ENCODE data around the gene KCNQ5. TPM values are rescaled to one million over a fixed set of nuclear protein-coding genes. Genes with fewer than 3 reads are reported as not detected.

Gene KCNQ5
- polyA plus RNA-seq, 1 donor (not counting 4 experiments of a cell fraction or from before 2014, with no cell fraction given): 3.4 TPM

DNA sequence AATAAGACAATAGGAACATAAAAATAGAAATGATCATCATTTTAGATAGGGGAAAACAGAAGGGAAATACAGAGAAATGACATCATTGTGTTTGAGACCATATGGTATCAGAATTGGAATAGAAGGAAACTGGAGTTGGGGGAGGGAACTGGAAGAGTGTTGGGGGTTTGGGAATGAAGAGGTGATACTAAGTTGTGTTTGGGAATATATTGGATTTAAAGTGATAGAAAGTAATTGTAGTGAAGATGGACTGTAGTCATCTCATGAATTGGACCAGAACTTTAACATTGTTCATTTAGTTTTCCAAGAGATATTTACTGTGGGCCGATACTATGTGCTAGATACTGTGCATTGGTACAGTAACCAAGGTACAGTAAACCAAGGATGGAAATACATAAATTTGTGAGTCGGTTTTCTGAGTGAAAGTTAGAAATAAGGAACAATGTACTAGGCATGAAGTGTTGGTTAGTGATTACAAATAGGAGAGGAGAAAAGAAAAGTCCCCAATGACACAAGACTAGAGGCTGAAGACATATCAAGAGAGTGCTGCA is 32.3 kb downstream of the KCNQ5 start:
- FAIRE-seq (no peak), DNase-seq (ENCODE audit: low read depth, low spot score) (no peak)
- Histone ChIP-seq H2AFZ (ENCODE audit: control insufficient read depth, low read length) (no peak overlapping the region), H3K9me1 (ENCODE audit: control insufficient read depth, extremely low read depth, insufficient read depth, low read length) (no peaks in the 10 kb centered on the region), H3K4me1 (ENCODE audit: control insufficient read depth, extremely low read depth, insufficient read depth, low read length) (peaks cover 26% of the 10 kb centered on the region), H4K20me1 (ENCODE audit: control insufficient read depth, extremely low read depth, insufficient read depth, low read length) (no peaks in the 10 kb centered on the region), H3K27ac (ENCODE audit: control insufficient read depth, insufficient read depth, low read length) (no peak overlapping the region), H3K79me2 (ENCODE audit: control insufficient read depth, insufficient read depth, low read length) (peaks cover 4% of the 10 kb centered on the region), H3K36me3 (ENCODE audit: control insufficient read depth in 2 of 2, extremely low read depth in 1 of 2, insufficient read depth in 2 of 2, low read length in 2 of 2) (no peaks in the 10 kb centered on the region), H3K9ac (ENCODE audit: control insufficient read depth, extremely low read depth, insufficient read depth, low read length) (no peak overlapping the region), H3K27me3 (ENCODE audit: control insufficient read depth, extremely low read depth, insufficient read depth, low read length) (no peaks in the 10 kb centered on the region), H3K4me2 (ENCODE audit: control insufficient read depth, extremely low read depth, insufficient read depth, low read depth, low read length) (no peak overlapping the region), H3K4me3 (ENCODE audit: control insufficient read depth in 2 of 3, extremely low read depth in 1 of 3, insufficient read depth in 2 of 3, low read depth in 1 of 3, low read length in 3 of 3) (no peak overlapping the region), H3K9me3 (ENCODE audit: control insufficient read depth, low read depth, low read length) (no peaks in the 10 kb centered on the region)
- TF ChIP-seq, protein P1, sequence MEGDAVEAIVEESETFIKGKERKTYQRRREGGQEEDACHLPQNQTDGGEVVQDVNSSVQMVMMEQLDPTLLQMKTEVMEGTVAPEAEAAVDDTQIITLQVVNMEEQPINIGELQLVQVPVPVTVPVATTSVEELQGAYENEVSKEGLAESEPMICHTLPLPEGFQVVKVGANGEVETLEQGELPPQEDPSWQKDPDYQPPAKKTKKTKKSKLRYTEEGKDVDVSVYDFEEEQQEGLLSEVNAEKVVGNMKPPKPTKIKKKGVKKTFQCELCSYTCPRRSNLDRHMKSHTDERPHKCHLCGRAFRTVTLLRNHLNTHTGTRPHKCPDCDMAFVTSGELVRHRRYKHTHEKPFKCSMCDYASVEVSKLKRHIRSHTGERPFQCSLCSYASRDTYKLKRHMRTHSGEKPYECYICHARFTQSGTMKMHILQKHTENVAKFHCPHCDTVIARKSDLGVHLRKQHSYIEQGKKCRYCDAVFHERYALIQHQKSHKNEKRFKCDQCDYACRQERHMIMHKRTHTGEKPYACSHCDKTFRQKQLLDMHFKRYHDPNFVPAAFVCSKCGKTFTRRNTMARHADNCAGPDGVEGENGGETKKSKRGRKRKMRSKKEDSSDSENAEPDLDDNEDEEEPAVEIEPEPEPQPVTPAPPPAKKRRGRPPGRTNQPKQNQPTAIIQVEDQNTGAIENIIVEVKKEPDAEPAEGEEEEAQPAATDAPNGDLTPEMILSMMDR (optimal IDR thresholded peaks at IDR 0.05 in 1 of 3, IDR thresholded peaks at IDR 0.05 in 1 of 3, conservative IDR thresholded peaks at IDR 0.05 in 1 of 3; ENCODE audit: extremely low read depth in 1 of 3, insufficient read depth in 2 of 3, low read length in 3 of 3): no peak
- no peak for TF ChIP-seq EZH2 (IDR thresholded peaks at IDR 0.05; ENCODE audit: low read length)
- dilution Hi-C loops (cut with MboI; ENCODE audit: extremely low pct_ligation_motif_present, low sequenced_read_pairs): no loop called here

DNA sequence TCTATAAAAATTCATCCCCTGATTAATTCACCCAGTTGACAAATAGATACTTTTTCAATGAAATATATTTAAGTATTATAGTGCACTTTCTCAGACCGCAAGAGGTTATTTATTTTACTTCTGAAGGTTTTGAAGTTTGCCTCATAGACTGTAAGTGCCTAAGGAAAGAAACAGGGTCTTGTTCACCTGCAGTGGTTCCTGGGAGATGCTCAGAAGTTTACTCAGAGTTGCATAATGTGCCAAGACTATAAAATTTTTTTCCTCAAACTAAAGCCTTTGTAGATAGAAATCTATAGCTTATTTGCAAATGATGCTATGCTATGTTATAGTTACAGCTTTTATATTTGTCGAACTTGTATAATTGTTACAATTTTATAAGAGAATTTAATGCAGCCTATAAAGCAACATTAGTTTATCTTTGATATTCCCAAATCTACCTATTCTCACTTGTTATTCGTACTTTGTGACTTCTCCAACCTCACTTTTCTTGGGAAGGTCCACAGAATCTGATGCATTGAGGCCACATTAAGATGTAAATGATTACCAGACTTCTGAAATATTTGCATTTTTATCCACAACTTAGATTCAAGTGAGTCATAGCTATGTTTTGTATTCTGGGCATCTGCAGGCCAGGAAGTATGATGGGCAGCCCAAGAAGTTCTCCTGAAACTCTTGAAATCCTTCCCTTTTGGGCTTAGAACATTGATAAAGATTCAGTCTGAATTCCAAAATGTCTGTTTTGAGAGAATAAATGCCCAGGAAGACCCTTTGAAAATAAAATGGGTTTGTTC is 35.7 kb downstream of the KCNQ5 start:
- Histone ChIP-seq H3K4me1 (ENCODE audit: control insufficient read depth, extremely low read depth, insufficient read depth, low read length) (peaks cover 5% of the 10 kb centered on the region), H2AFZ (ENCODE audit: control insufficient read depth, low read length) (no peak overlapping the region), H3K27ac (ENCODE audit: control insufficient read depth, insufficient read depth, low read length) (no peak overlapping the region), H3K4me2 (ENCODE audit: control insufficient read depth, extremely low read depth, insufficient read depth, low read depth, low read length) (no peak overlapping the region), H4K20me1 (ENCODE audit: control insufficient read depth, extremely low read depth, insufficient read depth, low read length) (no peaks in the 10 kb centered on the region), H3K9me1 (ENCODE audit: control insufficient read depth, extremely low read depth, insufficient read depth, low read length) (no peaks in the 10 kb centered on the region), H3K27me3 (ENCODE audit: control insufficient read depth, extremely low read depth, insufficient read depth, low read length) (no peaks in the 10 kb centered on the region), H3K9ac (ENCODE audit: control insufficient read depth, extremely low read depth, insufficient read depth, low read length) (no peak overlapping the region), H3K4me3 (ENCODE audit: control insufficient read depth in 2 of 3, extremely low read depth in 1 of 3, insufficient read depth in 2 of 3, low read depth in 1 of 3, low read length in 3 of 3) (no peak overlapping the region), H3K36me3 (ENCODE audit: control insufficient read depth in 2 of 2, extremely low read depth in 1 of 2, insufficient read depth in 2 of 2, low read length in 2 of 2) (no peaks in the 10 kb centered on the region), H3K9me3 (ENCODE audit: control insufficient read depth, low read depth, low read length) (no peaks in the 10 kb centered on the region), H3K79me2 (ENCODE audit: control insufficient read depth, insufficient read depth, low read length) (peaks cover 3% of the 10 kb centered on the region)
- dilution Hi-C loops (cut with MboI; ENCODE audit: extremely low pct_ligation_motif_present, low sequenced_read_pairs): no loop called here
- FAIRE-seq (no peak), DNase-seq (ENCODE audit: low read depth, low spot score) (no peak)
- TF ChIP-seq, protein P1 (optimal IDR thresholded peaks at IDR 0.05 in 1 of 3, IDR thresholded peaks at IDR 0.05 in 1 of 3, conservative IDR thresholded peaks at IDR 0.05 in 1 of 3; ENCODE audit: extremely low read depth in 1 of 3, insufficient read depth in 2 of 3, low read length in 3 of 3): no peak
- no peak for TF ChIP-seq EZH2 (IDR thresholded peaks at IDR 0.05; ENCODE audit: low read length)

Measured in keratinocyte (primary cell).